HEK293T (cell line): Measurements from ENCODE around the gene PTPN21.

Experiments used
- CTCF ChIA-PET: fragments of 350-600 bp; formaldehyde crosslinking; extraction: SDS; loops from one replicate; lab custom pipeline; 2021; ENCODE audit warnings: antibody characterized with exemption, inconsistent platforms; lab: Yijun Ruan, JAX
- POLR2A ChIA-PET: fragments of 350-600 bp; formaldehyde crosslinking; extraction: SDS; loops from one replicate; lab custom pipeline; 2020; ENCODE audit warnings: antibody characterized with exemption, inconsistent platforms; lab: Yijun Ruan, JAX
- DNase-seq: peaks from one replicate; pipeline ENCODE4 v3.0.0; 2012; ENCODE audit warnings: mixed read lengths; ENCODE audit errors: extremely low spot score
- ARNT ChIP-seq: fragments of 450-650 bp; IDR thresholded peaks from 2 replicates; pipeline ENCODE4 v1.6.1; 2017; ENCODE audit warnings: mild to moderate bottlenecking
- BHLHE40 ChIP-seq: fragments of 450-650 bp; IDR thresholded peaks from 2 replicates; pipeline ENCODE4 v1.6.1; 2016; ENCODE audit warnings: mild to moderate bottlenecking, moderate library complexity, borderline replicate concordance
- CTBP1 ChIP-seq: fragments of 450-650 bp; IDR thresholded peaks from 2 replicates; pipeline ENCODE4 v1.6.1; 2016; ENCODE audit warnings: borderline replicate concordance
- ELF4 ChIP-seq: fragments of 450-650 bp; IDR thresholded peaks from 2 replicates; pipeline ENCODE4 v1.6.1; 2017; ENCODE audit warnings: antibody characterized with exemption
- FOXA1 ChIP-seq: fragments of 450-650 bp; IDR thresholded peaks from 2 replicates; pipeline ENCODE4 v1.6.1; 2016; ENCODE audit warnings: mild to moderate bottlenecking
- FOXK2 ChIP-seq: fragments of 450-650 bp; IDR thresholded peaks from 2 replicates; pipeline ENCODE4 v1.6.1; 2016; ENCODE audit warnings: mild to moderate bottlenecking
- FOXM1 ChIP-seq: fragments of 450-650 bp; IDR thresholded peaks from 2 replicates; pipeline ENCODE4 v1.6.1; 2017; ENCODE audit warnings: mild to moderate bottlenecking, borderline replicate concordance
- HDGF ChIP-seq: fragments of 450-650 bp; IDR thresholded peaks from 2 replicates; pipeline ENCODE4 v1.6.1; 2017; ENCODE audit warnings: antibody characterized with exemption, borderline replicate concordance
- L3MBTL2 ChIP-seq: fragments of 450-650 bp; conservative IDR thresholded peaks from 2 replicates; pipeline ENCODE4 v1.6.1; 2016; ENCODE audit warnings: mild to moderate bottlenecking
- LEF1 ChIP-seq: fragments of 450-650 bp; IDR thresholded peaks from 2 replicates; pipeline ENCODE4 v1.6.1; 2017; ENCODE audit warnings: mild to moderate bottlenecking, borderline replicate concordance
- NFRKB ChIP-seq: fragments of 450-650 bp; IDR thresholded peaks from 2 replicates; pipeline ENCODE4 v1.6.1; 2016; ENCODE audit warnings: mild to moderate bottlenecking, moderate library complexity
- SP1 ChIP-seq: fragments of 450-650 bp; IDR thresholded peaks from 2 replicates; pipeline ENCODE4 v1.6.1; 2017
- SUZ12 ChIP-seq: fragments of 450-650 bp; IDR thresholded peaks from 2 replicates; pipeline ENCODE4 v1.6.1; 2016; ENCODE audit warnings: mild to moderate bottlenecking
- TARDBP ChIP-seq: fragments of 450-650 bp; IDR thresholded peaks from 2 replicates; pipeline ENCODE4 v1.6.1; 2016
- ZNF384 ChIP-seq: fragments of 450-650 bp; IDR thresholded peaks from 2 replicates; pipeline ENCODE4 v1.6.1; 2016
- TF ChIP-seq, protein P1 (sequence below): fragments of 450-650 bp; IDR thresholded peaks from 2 replicates; pipeline ENCODE4 v1.6.1; 2016

Gene PTPN21

DNA sequence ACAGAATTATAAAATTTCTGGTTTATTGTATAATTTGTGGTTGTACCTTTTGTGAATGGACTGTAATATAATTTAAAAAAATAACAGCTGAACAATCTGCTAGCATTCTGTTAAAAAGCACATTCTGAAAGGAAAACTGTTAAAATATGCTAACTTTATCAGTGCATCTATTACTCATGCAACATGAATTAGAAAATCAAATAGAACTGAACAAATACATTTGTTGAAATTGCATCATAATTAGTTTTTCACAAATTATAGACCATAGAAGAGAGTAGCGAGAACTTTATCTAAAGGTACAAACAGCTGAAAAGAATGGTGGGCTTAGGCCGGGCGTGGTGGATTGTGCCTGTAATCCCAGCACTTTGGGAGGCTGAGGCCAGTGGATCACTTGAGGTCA is 33.0 kb downstream of the PTPN21 start:
- ChIA-PET POLR2A (no interaction called here), CTCF (interaction anchor here (0.6 kb wide), 1 partner anchor 776 kb away, joined by 4 read pairs; no protein-coding TSS in a partner anchor)
- TF ChIP-seq TARDBP = no peak
- no peak for DNase-seq

DNA sequence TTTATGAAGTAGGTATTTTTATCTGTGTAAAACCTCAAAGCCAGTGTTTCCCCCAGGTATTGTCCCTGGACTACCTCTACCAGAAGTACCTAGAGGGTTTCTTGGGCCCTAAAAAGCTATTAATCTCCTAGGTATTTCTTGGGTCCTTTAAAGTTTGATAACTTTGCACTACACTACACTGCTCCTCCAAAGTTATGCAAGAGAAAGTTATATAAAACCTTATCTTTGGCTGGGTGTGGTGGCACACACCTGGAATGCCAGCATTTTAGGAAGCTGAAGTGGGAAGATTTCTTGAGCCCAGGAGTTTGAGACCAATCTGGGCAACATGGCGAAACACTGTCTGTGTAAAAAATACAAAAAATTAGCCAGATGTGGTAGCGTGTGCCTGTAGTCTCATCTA is 34.9 kb downstream of the PTPN21 start:
- no peak for DNase-seq
- ChIA-PET CTCF (no interaction called here), POLR2A (no interaction called here)
- TF ChIP-seq CTBP1 (no peak), BHLHE40 (no peak), FOXA1 (no peak), FOXM1 (no peak), SUZ12 (no peak), SP1 (no peak), HDGF (no peak), ARNT (no peak), ZNF384 (no peak), ELF4 (no peak), L3MBTL2 (no peak)
- TF ChIP-seq, protein P1, sequence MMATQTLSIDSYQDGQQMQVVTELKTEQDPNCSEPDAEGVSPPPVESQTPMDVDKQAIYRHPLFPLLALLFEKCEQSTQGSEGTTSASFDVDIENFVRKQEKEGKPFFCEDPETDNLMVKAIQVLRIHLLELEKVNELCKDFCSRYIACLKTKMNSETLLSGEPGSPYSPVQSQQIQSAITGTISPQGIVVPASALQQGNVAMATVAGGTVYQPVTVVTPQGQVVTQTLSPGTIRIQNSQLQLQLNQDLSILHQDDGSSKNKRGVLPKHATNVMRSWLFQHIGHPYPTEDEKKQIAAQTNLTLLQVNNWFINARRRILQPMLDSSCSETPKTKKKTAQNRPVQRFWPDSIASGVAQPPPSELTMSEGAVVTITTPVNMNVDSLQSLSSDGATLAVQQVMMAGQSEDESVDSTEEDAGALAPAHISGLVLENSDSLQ = no peak

DNA sequence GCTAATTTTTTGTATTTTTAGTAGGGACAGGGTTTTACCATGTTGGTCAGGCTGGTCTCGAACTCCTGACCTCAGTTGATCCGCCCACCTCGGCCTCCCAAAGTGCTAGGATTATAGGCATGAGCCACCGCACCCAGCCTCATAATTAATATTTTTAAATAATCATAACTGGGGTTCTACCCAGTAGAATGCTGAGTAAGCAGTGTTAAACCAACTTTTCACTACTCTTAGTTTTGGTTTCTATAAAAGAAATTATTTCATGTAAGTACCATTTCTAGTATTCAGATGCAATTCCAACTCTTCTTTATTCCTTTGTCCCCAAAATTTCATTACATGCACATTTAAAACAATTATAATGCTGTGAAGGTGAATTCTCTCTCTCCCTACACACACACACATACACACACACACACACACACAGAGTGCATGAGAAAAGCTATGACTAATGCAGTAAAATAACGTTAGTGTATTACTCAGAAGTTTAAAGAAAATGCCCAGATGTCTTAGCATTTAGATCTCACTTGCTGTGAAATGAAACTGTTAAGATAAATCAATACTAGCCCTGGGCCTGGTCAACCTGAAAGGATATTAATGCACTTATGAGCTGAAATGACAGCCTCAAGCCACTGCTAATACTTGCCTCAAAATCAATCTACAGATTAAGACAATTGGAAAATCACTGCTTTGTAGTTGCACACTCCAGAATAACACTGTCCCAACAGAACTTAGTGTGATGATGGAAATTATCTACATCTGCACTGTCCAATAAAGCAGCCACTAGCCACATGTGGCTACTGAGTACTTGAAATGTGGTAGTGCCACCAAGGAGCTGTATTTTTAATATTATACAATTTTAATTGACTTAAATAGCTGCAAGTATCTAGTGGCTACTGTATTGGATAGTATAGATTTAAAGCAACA is 36.0 kb downstream of the PTPN21 start:
- POLR2A ChIA-PET = no interaction called here
- no peak for DNase-seq
- CTCF ChIA-PET = interaction anchor here (0.5 kb wide), 1 partner anchor 29 kb away, joined by 4 read pairs; no protein-coding TSS in a partner anchor
- no peak for TF ChIP-seq SP1
- TF ChIP-seq LEF1 = no peak
- TF ChIP-seq, protein P1 = no peak
- no peak for TF ChIP-seq ZNF384
- no peak for TF ChIP-seq FOXA1
- TF ChIP-seq FOXK2 = no peak
- TF ChIP-seq ELF4 = no peak
- TF ChIP-seq SUZ12 = no peak
- TF ChIP-seq BHLHE40 = no peak
- no peak for TF ChIP-seq HDGF
- TF ChIP-seq NFRKB = no peak
- no peak for TF ChIP-seq ARNT
- no peak for TF ChIP-seq CTBP1
- no peak for TF ChIP-seq L3MBTL2
- TF ChIP-seq TARDBP = no peak

DNA sequence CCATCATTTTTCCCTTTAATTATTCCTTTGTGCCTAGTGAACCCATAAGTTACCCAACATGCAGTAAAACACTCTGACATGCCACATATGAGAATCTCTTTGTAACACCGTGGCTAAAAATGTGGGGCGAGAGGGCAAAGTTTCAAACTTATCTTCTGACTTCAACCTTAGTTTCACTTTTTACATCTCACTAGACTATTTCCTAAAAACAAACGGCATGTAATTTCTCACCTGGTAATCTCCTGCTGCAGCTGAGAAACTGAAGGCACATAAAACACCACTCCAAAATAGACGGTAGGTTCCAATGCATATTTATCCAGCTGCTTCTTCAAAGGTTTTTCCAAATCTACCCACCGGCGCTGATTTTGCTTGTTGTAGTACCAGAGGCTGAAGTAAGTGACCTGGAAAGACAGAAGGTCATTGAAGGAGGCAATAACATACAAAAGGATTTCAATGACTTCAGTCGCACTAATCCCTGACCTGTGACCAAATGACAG is 37.9 kb downstream of the PTPN21 start:
- ChIA-PET CTCF (no interaction called here), POLR2A (no interaction called here)
- TF ChIP-seq HDGF = no peak
- no peak for TF ChIP-seq FOXA1
- no peak for TF ChIP-seq CTBP1
- no peak for TF ChIP-seq ELF4
- TF ChIP-seq TARDBP = no peak
- TF ChIP-seq FOXK2 = no peak
- no peak for TF ChIP-seq BHLHE40
- TF ChIP-seq ARNT = no peak
- TF ChIP-seq L3MBTL2 = no peak
- TF ChIP-seq NFRKB = no peak
- TF ChIP-seq ZNF384 = no peak
- no peak for TF ChIP-seq SUZ12
- no peak for DNase-seq

DNA sequence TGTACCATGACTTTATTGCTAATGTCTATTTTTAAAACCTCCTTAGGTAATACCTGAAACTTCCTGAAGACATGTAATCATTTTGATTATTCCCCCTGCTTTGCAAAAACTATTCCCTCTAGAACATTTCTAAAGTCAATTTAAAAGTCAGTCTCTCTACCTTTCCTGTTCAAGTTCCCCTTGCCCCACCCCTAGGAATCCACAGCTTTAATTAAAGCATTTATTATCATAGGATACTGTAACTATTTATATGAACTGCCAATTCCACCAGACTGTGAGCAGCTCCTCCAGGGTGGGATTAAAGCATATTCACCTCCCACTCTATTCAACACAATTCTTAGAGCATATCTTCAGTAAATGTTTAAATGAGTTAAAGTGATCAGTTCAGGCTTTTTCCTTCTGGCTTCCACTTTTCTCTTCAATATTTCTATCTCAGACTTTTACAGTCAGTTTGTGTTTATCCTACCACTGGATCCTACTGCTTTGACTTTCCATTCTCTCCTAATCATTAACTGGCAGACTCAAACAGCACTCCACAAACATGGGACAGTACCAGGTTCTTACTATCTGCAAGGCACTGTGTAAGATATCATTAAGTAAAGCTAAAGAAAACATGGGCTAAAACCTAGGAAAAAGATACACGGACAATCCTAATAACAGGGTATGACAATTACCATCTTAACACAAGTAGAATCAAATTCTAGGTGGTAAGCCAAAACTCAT is 39.1 kb downstream of the PTPN21 start:
- no peak for TF ChIP-seq FOXA1
- TF ChIP-seq SP1 = no peak
- no peak for TF ChIP-seq BHLHE40
- TF ChIP-seq, protein P1 = no peak
- no peak for TF ChIP-seq ZNF384
- TF ChIP-seq HDGF = no peak
- no peak for TF ChIP-seq NFRKB
- TF ChIP-seq LEF1 = no peak
- no peak for TF ChIP-seq SUZ12
- no peak for TF ChIP-seq TARDBP
- TF ChIP-seq ELF4 = no peak
- TF ChIP-seq ARNT = no peak
- TF ChIP-seq FOXK2 = no peak
- TF ChIP-seq CTBP1 = no peak
- no peak for TF ChIP-seq L3MBTL2
- no peak for TF ChIP-seq FOXM1
- POLR2A ChIA-PET = no interaction called here
- DNase-seq = no peak
- CTCF ChIA-PET = interaction anchor here (0.6 kb wide), 1 partner anchor 26 kb away, joined by 3 read pairs; no protein-coding TSS in a partner anchor
